AG10803 (cell line): ENCODE results near the gene MVB12A.

ENCODE experiments used
- DNase-seq: peaks from one replicate; pipeline ENCODE4 v3.0.0; 2010; ENCODE audit warnings: low read depth
- H3K4me3 ChIP-seq: 2 replicates; pipeline ENCODE4 v1.5.1; 2011; ENCODE audit warnings: mild to moderate bottlenecking, low read length, control low read depth
- TF ChIP-seq, protein P1 (sequence below): conservative IDR thresholded peaks from 2 replicates; pipeline ENCODE4 v1.5.1; 2011; ENCODE audit warnings: mild to moderate bottlenecking, low read length, control low read depth, inconsistent platforms

MVB12A gene

DNA sequence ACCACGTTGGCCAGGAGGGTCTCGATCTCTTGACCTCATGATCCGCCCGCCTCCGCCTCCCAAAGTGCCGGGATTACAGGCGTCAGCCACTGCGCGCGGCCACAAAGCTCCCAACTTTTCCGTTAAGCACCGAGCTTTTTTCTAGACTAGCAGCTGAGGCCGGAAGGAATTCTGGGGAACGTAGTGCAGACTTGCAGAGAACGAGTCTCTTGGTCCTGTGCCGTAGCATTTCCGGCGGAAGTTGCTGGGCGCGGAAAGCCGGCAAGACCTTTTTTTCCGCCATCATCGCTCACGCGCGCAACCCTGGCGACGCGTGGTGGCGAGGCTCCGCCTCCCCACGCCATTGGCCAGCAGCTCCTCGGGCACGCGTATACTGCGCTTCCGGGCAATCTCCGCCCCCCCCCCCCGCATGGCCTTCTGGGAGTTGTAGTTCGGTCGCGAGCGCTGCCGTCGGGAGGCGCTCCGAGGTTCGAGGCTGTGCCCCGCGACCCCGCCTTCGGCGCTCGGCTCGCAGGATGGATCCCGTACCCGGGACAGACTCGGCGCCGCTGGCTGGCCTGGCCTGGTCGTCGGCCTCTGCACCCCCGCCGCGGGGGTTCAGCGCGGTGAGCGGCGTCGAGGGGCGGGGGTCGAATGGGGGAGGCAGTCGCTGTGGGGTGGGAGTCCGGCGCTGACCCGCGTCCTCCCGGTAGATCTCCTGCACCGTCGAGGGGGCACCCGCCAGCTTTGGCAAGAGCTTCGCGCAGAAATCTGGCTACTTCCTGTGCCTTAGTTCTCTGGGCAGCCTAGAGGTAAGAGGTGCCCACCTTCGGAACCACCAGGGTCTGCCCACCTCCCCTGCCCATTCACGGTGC is at the start of gene MVB12A:
MVB12A (plus strand) TSS at position 427 of the 854 bp plus-strand sequence; CDS start at position 516, 89 bp downstream.
- TF ChIP-seq, protein P1, sequence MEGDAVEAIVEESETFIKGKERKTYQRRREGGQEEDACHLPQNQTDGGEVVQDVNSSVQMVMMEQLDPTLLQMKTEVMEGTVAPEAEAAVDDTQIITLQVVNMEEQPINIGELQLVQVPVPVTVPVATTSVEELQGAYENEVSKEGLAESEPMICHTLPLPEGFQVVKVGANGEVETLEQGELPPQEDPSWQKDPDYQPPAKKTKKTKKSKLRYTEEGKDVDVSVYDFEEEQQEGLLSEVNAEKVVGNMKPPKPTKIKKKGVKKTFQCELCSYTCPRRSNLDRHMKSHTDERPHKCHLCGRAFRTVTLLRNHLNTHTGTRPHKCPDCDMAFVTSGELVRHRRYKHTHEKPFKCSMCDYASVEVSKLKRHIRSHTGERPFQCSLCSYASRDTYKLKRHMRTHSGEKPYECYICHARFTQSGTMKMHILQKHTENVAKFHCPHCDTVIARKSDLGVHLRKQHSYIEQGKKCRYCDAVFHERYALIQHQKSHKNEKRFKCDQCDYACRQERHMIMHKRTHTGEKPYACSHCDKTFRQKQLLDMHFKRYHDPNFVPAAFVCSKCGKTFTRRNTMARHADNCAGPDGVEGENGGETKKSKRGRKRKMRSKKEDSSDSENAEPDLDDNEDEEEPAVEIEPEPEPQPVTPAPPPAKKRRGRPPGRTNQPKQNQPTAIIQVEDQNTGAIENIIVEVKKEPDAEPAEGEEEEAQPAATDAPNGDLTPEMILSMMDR: no peak
- H3K4me3 ChIP-seq: peak within 1 kb of the TSS; percentile 82

DNA sequence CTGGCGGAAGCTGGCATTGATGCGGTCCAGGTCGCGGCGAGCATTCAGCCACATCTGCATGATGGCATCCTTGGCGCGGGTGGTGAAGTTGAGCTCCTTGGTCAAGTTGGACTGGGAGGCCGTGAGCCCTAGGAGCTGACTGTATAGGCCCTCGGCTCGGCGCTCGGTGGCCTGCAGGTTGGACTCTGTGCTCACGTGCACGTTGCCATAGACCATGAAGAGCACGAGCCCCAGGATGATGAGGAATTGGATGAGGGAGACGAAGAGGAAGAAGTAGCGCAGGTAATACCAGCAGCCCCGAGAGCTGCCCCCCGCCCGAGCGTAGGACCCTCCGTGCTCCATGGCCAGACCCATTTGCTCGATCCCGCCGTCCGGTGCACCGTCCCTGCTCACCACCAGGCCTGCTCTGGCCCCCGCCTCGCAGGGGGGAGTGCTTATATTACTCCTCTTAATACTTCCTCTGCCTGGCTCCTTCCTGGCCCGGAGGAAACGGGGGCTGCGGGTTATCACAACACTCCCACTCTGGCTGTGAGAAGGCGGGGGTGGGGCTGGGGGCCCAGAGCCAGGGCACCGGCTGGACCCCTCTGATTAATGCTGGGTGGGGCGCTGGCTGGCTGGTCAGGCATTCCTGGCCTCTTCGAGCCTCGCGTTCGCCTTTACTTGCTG is 42.8 kb upstream of the MVB12A start, which contains the start of gene PLVAP:
PLVAP (minus strand) TSS at position 408 of the 666 bp plus-strand sequence; CDS start at position 354, 54 bp downstream.
- H3K4me3 ChIP-seq: no peak within 1 kb of the TSS
- TF ChIP-seq, protein P1: no peak
- no peak for DNase-seq

More for the DNA sequence above, at the start of gene MVB12A:
- peak; percentile 99 for DNase-seq

DNA sequence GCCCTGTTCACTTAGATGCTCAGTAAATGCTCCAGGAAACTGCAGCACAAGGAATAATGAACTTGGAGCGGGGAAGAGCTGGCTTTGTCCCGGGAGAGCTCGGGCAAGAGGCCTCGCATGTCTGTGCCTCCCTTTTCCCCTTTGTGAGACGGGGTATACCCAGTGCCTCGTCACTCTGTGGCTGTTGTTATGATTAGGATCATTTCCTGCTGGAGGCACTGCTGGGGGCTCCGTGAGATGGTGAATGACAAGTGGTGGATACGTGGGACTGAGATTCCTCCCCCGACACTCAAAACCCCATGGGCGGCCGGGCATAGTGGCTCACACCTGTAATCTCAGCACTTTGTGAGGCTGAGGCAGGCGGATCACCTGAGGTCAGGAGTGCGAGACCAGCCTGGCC is 41.6 kb upstream of the MVB12A start:
- H3K4me3 ChIP-seq: no peak overlapping the region
- TF ChIP-seq, protein P1: no peak
- no peak for DNase-seq

DNA sequence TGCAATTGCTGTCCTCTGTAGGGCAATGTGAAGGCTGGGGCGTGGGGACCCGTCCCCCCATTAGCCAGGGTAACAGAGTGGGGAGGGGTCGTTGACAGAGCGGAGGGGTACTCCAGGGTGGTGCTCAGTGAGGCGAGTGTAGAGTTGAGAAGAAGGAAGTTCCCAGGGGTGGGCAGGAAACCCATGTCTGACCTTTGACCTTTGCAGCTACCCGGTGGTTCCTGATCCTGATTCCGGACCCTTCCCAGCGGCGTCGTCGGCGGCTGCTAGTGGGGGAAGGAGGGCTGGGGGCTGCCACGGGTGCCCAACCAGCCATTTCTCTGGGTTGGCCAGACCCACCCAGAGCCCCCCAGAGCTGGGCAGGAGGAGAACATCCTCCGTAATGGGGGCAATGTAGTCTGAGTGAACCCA is 40.6 kb upstream of the MVB12A start:
- no peak for DNase-seq
- no peak overlapping the region for H3K4me3 ChIP-seq
- TF ChIP-seq, protein P1: no peak

DNA sequence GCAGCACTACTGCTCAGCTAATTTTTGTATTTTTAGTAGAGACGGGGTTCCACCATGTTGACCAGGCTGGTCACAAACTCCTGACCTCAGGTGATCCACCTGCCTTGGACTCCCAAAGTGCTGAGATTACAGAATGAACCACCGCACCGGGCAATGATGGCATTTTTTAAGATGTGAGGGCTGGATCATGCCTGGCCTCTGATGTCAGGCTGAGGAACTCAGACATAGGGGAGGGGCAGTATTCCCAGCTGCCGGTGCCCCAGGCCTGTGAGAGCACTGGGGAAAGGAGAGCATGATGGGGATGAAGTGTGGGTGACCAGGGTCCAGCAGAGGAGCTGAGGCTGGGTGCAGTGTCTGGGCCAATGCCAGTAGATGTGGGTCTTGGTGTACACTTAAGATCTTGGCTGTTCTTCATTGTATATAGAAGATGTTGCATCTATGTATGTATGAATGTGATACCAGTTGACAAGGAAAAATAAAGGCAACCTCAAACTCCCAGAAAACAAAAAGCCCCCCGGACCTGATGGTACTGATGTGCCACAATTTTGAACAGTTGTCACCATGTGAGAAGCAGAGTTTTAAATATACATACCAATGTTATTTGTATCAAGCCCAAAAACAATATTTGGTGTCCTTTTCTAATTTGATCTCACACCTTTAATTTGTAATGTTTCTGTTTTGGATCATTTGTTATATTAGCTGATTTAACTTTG is 39.3 kb upstream of the MVB12A start:
- TF ChIP-seq, protein P1: no peak
- DNase-seq: no peak
- no peak overlapping the region for H3K4me3 ChIP-seq

DNA sequence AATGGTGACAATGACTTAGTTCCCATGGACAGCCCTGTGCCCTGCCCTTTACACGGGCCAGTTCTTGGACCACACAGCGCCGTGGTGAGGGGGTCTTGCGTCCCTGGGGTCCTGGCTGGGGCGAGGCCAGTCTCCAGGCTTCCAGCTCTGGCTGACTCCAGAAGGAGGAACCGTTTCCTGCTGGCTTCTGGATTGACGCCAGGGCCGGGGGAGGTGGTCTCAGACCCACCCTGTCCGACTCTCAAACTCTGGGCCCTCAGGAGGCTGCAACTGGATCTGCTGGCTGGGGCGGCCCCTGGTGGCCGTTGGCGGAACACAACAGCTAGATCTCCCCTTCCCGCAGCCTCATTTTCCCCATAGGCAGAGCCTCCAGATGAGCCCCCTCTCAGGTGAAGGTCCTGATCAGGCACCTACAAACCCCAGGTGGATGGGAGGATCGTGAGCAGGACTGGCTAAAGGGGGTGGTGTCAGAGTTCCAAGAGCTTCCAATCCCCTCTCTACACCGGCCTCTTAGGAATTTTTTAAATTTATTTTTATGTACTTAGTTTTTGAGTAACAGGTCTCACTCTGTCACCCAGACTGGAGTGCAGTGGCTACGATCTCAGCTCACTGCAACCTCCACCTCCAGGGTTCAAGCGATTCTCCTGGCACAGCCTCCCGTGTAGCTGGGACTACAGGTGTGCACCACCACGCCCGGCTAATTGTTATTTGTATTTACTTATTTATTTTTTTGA is 33.8 kb upstream of the MVB12A start:
- H3K4me3 ChIP-seq: no peak overlapping the region
- DNase-seq: peak; percentile 23

More for the DNA sequence above, 33.8 kb upstream of the MVB12A start:
- TF ChIP-seq, protein P1: peak; percentile 92
